Panc1 (cell line): ENCODE measurements around the gene DNAH3. TPM values are rescaled to one million over a fixed set of nuclear protein-coding genes. Genes with fewer than 3 reads are reported as not detected.
"Not testable (repeated sequence)": the region's sequence is repeated elsewhere in the genome, so short reads cannot be mapped to it uniquely, and the experiment has no call there.

Experiments used
- ATAC-seq: fragments of 200-7000 bp; cut with Tn5 transposase; 2 replicates; pipeline ENCODE4 v1.9.1; 2020; ENCODE audit warnings: mild to moderate bottlenecking, moderate library complexity
- BruUV-seq: library from RNA; stranded (reverse); fragments of 400-500 nt; replicated peaks from 2 replicates; lab custom pipeline; 2021; lab: Mats Ljungman, UMichigan
- CTCF ChIA-PET: fragments of 300-600 bp; sonication (Branson Sonifier 250); formaldehyde crosslinking; loops from one replicate; lab custom pipeline; 2022; ENCODE audit warnings: antibody characterized with exemption; lab: Charles Lee
- POLR2A ChIA-PET: fragments of 300-600 bp; sonication (Branson Sonifier 250); formaldehyde crosslinking; loops from one replicate; lab custom pipeline; 2022; ENCODE audit warnings: antibody characterized with exemption; lab: Charles Lee
- DNase-seq: peaks from one replicate; pipeline ENCODE4 v3.0.0-alpha.2; 2010; ENCODE audit warnings: low read depth, low spot score
- H3K27ac ChIP-seq: 2 replicates; pipeline ENCODE4 v1.5.1; 2011; ENCODE audit warnings: mild to moderate bottlenecking, low read length, inconsistent platforms
- H3K27me3 ChIP-seq: fragments of 200-500 bp; sonication (Bioruptor generic); 2 replicates; pipeline ENCODE4 v1.6.0; 2014; ENCODE audit warnings: low read length, inconsistent platforms; ENCODE audit not compliant: control insufficient read depth, insufficient read depth
- H3K36me3 ChIP-seq: fragments of 200-500 bp; sonication (Bioruptor generic); 2 replicates; pipeline ENCODE4 v1.5.1; 2014; ENCODE audit warnings: inconsistent platforms, mild to moderate bottlenecking, low read length, moderate library complexity; ENCODE audit not compliant: control insufficient read depth, insufficient read depth
- H3K4me1 ChIP-seq: 2 replicates; pipeline ENCODE4 v1.5.1; 2011; ENCODE audit warnings: inconsistent platforms, mild to moderate bottlenecking, low read length, moderate library complexity; ENCODE audit not compliant: control insufficient read depth, insufficient read depth
- H3K4me3 ChIP-seq, 2 experiments: 2 replicates each; pipeline ENCODE4 v1.5.1; 2011 to 2012; ENCODE audit warnings: low read depth in 2 of 2, low read length in 2 of 2, mild to moderate bottlenecking in 2 of 2, inconsistent platforms in 1 of 2, moderate library complexity in 1 of 2
- H3K9me3 ChIP-seq: fragments of 200-500 bp; sonication (Bioruptor generic); 2 replicates; pipeline ENCODE4 v1.5.1; 2014; ENCODE audit warnings: low read depth, mild to moderate bottlenecking, inconsistent platforms, low read length, moderate library complexity; ENCODE audit not compliant: control insufficient read depth, insufficient read depth
- POLR2AphosphoS5 ChIP-seq: IDR thresholded peaks from 2 replicates; pipeline ENCODE4 v1.6.1; 2012; ENCODE audit warnings: mild to moderate bottlenecking, low read depth, low read length, moderate library complexity
- SIN3A ChIP-seq: IDR thresholded peaks from 2 replicates; pipeline ENCODE4 v1.6.1; 2012; ENCODE audit warnings: low read depth, mild to moderate bottlenecking, low read length, moderate library complexity, borderline replicate concordance; ENCODE audit not compliant: insufficient read depth
- TCF7L2 ChIP-seq: IDR thresholded peaks from 2 replicates; pipeline ENCODE4 v1.6.1; 2011; ENCODE audit warnings: mild to moderate bottlenecking, low read depth, low read length, inconsistent platforms
- in situ Hi-C: cut with HindIII; loops from 2 replicates; pipeline ENCODE4 v1.10.0; 2016; ENCODE audit warnings: low sequenced_read_pairs, low pct_unique_long_range_greater_than_20kb
- intact Hi-C: fragments of 100-400 bp; cut with micrococcal nuclease; formaldehyde crosslinking; loops from one replicate; pipeline ENCODE4 v1.10.0; 2022; ENCODE audit not compliant: unreplicated experiment
- total RNA-seq: library from RNA; stranded (reverse); gene quantifications from one replicate; pipeline ENCODE4 v1.2.1, GENCODE V29; 2021; ENCODE audit not compliant: unreplicated experiment
- TF ChIP-seq, protein P1 (sequence below), 2 experiments: IDR thresholded peaks; 2 replicates each; pipeline ENCODE4 v1.6.1; 2011 to 2012; ENCODE audit warnings: low read depth in 2 of 2, control low read depth in 1 of 2, low read length in 1 of 2, mild to moderate bottlenecking in 1 of 2, moderate library complexity in 1 of 2; ENCODE audit not compliant: insufficient read depth in 1 of 2
- TF ChIP-seq, protein P2 (sequence below): fragments of 450-650 bp; IDR thresholded peaks from 2 replicates; pipeline ENCODE4 v1.5.1; 2017; ENCODE audit warnings: mild to moderate bottlenecking

DNAH3 gene
- total RNA-seq, 1 experiment from 2014 or later, result 0.62 TPM

DNA sequence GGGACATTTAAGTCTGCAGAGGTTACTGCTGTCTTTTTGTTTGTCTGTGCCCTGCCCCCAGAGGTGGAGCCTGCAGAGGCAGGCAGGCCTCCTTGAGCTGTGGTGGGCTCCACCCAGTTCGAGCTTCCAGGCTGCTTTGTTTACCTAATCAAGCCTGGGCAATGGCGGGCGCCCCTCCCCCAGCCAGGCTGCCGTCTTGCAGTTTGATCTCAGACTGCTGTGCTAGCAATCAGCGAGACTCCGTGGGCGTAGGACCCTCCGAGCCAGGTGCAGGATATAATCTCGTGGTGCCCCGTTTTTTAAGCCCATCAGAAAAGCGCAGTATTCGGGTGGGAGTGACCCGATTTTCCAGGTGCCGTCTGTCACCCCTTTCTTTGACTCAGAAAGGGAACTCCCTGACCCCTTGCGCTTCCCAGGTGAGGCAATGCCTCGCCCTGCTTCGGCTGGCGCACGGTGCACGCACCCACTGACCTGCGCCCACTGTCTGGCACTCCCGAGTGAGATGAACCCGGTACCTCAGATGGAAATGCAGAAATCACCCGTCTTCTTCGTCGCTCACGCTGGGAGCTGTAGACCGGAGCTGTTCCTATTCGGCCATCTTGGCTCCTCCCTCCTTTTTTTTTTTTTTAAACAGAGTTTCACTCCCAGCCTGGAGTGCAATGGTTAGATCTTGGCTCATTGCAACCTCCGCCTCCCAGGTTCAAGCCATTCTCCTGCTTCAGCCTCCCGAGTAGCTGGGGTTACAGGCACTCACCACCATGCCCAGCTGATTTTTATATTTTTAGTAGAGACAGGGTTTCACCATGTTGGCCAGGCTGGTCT, 102.3 kb downstream of the DNAH3 start:
- in situ Hi-C loops, H3K27ac ChIP-seq, H3K27me3 ChIP-seq, H3K9me3 ChIP-seq, H3K36me3 ChIP-seq, intact Hi-C loops, ATAC-seq, DNase-seq, CTCF ChIA-PET, BruUV-seq, H3K4me1 ChIP-seq: not testable (repeated sequence)
- H3K4me3 ChIP-seq, result peak overlapping the region; percentile 25 to 26; a peak in 2 of 4 replicates
- POLR2A ChIA-PET, result interaction anchor here (0.7 kb wide), 1 partner anchor 662 kb away, joined by 6 read pairs; no protein-coding TSS in a partner anchor

DNA sequence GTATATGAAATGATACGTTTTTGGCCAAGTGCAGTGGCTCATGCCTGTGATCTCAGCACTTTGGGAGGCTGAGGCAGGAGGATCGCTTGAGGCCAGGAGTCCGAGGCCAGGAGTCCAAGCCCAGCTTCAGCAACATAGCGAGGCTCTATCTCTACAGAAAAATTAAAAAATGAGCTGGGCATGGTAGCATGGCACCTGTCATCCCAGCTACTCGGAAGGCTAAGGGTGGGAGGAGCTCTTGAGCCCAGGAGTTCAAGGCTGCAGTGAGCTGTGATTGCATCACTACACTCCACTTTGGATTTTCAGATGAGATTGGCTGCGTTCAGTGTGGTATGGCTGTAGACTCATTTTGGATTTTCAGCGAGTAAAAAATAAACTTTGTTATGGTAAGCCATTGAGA, 112.4 kb downstream of the DNAH3 start:
- POLR2A ChIA-PET, result no interaction called here
- TF ChIP-seq, protein P1, sequence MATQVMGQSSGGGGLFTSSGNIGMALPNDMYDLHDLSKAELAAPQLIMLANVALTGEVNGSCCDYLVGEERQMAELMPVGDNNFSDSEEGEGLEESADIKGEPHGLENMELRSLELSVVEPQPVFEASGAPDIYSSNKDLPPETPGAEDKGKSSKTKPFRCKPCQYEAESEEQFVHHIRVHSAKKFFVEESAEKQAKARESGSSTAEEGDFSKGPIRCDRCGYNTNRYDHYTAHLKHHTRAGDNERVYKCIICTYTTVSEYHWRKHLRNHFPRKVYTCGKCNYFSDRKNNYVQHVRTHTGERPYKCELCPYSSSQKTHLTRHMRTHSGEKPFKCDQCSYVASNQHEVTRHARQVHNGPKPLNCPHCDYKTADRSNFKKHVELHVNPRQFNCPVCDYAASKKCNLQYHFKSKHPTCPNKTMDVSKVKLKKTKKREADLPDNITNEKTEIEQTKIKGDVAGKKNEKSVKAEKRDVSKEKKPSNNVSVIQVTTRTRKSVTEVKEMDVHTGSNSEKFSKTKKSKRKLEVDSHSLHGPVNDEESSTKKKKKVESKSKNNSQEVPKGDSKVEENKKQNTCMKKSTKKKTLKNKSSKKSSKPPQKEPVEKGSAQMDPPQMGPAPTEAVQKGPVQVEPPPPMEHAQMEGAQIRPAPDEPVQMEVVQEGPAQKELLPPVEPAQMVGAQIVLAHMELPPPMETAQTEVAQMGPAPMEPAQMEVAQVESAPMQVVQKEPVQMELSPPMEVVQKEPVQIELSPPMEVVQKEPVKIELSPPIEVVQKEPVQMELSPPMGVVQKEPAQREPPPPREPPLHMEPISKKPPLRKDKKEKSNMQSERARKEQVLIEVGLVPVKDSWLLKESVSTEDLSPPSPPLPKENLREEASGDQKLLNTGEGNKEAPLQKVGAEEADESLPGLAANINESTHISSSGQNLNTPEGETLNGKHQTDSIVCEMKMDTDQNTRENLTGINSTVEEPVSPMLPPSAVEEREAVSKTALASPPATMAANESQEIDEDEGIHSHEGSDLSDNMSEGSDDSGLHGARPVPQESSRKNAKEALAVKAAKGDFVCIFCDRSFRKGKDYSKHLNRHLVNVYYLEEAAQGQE (IDR thresholded peaks at IDR 0.05; ENCODE audit: insufficient read depth in 1 of 2, low read depth in 2 of 2, low read length in 1 of 2), result no peak
- no peak for TF ChIP-seq POLR2AphosphoS5
- no peak for TF ChIP-seq TCF7L2
- no peak for TF ChIP-seq SIN3A
- TF ChIP-seq, protein P2, sequence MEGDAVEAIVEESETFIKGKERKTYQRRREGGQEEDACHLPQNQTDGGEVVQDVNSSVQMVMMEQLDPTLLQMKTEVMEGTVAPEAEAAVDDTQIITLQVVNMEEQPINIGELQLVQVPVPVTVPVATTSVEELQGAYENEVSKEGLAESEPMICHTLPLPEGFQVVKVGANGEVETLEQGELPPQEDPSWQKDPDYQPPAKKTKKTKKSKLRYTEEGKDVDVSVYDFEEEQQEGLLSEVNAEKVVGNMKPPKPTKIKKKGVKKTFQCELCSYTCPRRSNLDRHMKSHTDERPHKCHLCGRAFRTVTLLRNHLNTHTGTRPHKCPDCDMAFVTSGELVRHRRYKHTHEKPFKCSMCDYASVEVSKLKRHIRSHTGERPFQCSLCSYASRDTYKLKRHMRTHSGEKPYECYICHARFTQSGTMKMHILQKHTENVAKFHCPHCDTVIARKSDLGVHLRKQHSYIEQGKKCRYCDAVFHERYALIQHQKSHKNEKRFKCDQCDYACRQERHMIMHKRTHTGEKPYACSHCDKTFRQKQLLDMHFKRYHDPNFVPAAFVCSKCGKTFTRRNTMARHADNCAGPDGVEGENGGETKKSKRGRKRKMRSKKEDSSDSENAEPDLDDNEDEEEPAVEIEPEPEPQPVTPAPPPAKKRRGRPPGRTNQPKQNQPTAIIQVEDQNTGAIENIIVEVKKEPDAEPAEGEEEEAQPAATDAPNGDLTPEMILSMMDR, result no peak
- Histone ChIP-seq H3K9me3 (no peaks in the 10 kb centered on the region), H3K36me3 (no peaks in the 10 kb centered on the region), H3K27me3 (no peaks in the 10 kb centered on the region), H3K4me1 (no peaks in the 10 kb centered on the region), H3K27ac (no peak overlapping the region), H3K4me3 (no peak overlapping the region)
- no peak for ATAC-seq
- intact Hi-C loops (no loop called here), in situ Hi-C loops (no loop called here)
- CTCF ChIA-PET, result no interaction called here
- DNase-seq, result no peak
- BruUV-seq, result no TSS peak

DNA sequence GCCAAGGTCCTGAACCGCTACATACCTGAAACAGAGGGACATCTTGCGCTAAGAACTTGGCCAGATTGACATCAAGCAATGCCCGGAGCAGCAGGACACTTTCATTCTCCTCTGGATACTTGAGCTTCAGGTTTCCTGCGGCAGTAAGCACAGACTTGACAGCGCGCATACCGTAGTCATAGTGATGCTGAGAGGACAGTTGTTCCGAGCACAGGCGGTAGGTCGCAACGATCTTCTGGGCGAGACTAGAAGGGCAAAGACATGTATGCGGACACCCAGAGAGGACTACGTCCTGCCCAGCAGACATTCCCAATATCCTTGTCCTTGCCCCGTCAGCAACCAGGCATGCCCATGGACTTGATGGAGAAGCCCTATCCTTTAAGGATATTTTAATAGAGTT, 112.9 kb downstream of the DNAH3 start:
- Histone ChIP-seq H3K27ac (no peak overlapping the region), H3K4me1 (no peaks in the 10 kb centered on the region), H3K9me3 (no peaks in the 10 kb centered on the region), H3K4me3 (no peak overlapping the region), H3K27me3 (no peaks in the 10 kb centered on the region), H3K36me3 (no peaks in the 10 kb centered on the region)
- ATAC-seq (no peak), DNase-seq (no peak)
- BruUV-seq, result no TSS peak
- ChIA-PET CTCF (no interaction called here), POLR2A (no interaction called here)
- intact Hi-C loops, result no loop called here
- in situ Hi-C loops, result no loop called here
- TF ChIP-seq, protein P1 (IDR thresholded peaks at IDR 0.05; ENCODE audit: insufficient read depth in 1 of 2, low read depth in 2 of 2, low read length in 1 of 2), result no peak
- TF ChIP-seq SIN3A (no peak), TCF7L2 (no peak)
